ENCODE measurements around the gene MPZL3.
A peak's percentile ranks its signal among the peaks of the same experiment; 100 is the strongest.

MPZL3 gene

DNA sequence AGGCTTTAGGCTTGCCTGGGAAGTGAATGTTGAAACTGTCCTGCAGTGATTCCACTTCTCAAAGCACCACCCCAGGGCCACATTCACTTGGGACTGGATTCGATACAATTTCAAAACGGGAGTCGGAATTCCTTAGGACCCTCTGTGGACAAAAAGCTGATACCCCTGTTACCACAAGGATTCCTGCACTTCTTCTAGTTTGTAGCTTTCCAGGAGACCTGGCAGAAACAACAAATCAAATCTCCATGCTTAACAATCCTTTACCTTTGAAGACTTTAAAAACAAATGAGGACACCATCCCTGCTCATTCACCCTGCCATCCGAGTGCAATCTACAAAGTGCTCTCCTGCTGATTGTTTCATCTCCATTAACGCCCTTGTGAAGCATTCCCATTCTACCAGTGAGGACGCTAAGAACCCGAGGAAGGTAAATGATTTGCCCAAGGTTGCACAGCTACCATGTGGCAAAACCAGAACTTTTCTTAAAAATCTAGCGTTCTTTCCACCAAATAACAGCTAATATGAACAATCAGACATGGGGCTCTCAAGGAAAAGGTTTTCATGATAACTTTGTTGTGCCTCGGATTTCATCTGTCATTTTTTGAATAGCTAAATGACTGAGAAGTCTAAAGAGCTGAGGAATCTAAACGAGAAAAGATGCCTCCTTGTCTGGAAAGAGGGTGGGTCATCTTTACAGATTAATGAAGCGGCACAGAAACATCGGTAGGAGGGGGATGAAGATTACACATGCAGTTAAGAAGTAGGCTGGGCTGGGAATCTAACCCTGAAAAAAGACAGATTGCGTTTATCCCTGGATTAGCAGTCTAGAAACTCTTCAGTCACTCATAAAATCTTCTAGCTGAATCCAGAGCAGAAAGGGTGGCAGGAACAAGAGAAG is 12.7 kb upstream of the MPZL3 start:
- DNase-seq = peak; percentile 69

DNA sequence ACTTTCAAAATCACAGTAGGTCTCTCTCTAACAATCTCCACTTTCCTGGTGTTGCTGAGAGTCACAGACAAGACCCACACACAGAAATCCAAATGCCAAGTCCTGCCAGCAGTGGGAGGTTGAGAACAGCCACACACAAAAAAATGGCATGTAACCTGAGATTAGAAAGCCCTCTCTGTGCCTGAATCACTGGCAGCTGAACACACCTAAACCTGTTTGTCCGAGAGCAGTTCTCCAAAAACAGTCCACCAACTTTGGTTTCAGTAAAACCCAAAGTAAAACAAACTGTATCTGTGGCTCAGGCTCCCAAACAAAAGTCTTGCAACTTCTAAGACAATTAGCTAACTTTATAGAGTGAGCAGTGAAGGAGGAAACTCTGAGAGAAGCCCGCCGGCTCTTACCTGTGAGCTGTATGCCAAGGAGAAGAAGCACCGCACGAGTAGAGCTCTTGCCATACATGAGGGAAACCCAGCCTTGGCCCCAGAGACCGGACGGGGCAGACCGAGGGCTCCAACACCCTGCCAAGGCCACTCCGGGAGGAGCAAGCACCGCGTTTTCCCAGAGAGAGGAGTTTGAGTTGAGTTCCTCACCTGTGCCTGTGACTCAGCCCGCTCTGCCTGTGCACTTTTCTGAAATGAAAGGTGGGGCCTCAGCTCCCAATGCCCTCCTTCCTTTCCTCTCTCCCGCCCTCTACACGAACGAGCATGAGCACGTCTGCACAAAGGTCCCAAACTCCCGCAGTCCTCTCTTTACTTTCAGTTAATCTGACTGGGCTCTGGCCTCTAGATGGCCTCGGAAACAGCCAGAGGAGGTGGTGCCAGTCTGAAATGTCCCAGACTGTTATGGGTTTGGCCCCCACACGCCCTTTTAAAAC is 11.8 kb upstream of the MPZL3 start, which contains the start of gene MPZL2:
MPZL2 (minus strand) TSS at position 603 of the 874 bp plus-strand sequence; CDS start at position 459, 144 bp downstream.
- DNase-seq = no peak

DNA sequence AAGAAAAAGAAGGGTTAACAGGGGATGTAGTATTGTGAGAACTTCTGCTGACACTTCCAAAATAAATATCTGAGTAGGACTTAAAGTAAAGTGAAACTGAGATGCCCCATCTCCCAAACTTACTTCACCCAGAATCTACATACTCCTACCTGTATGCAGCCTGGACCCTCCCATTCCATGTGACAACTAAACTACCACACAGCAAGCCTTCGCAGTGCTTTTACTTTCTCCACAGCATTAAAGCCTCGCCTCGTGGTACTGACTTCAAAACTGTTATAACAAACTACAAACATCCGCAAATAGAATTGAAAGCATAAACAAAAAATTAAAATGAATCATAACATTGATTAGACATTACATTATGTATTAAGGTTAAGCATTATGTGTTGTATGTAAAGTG is 10.9 kb upstream of the MPZL3 start:
- no peak for DNase-seq

DNA sequence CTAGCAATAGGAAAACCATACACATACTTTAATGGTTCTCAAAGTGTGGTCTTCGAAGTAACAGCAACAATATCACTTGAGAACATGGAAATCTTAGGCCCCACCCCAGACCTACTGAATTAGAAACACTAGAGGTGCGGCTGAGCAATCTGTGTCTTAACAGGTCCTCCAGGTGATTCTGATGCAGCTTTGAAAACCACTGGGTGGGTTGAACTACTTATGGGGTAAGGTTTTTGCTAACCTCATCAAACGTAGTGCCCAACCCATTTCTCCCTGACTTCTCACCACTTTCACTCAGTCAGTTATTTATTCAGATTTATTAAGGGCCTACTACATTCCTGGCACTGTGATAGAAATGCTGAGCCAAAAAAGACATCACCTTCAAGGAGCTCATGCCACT is 8.2 kb upstream of the MPZL3 start:
- no peak for DNase-seq

DNA sequence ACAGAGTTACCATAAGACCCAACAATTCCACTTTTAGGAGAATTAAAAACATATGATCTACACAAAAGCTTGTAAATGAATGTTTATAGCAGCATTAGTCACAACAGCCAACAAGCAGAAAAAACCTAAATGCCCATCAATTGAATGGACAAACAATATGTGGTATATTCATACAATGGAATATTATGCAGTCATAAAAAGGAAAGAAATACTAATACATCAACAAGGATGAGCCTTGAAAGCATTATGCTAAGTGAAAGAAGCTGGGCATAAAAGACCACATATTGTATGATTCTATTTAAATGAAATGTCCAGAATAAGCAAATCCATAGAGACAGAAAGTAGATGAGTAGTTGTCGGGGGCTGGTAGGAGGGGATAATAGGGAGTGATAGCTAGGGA is 7.0 kb upstream of the MPZL3 start:
- no peak for DNase-seq

DNA sequence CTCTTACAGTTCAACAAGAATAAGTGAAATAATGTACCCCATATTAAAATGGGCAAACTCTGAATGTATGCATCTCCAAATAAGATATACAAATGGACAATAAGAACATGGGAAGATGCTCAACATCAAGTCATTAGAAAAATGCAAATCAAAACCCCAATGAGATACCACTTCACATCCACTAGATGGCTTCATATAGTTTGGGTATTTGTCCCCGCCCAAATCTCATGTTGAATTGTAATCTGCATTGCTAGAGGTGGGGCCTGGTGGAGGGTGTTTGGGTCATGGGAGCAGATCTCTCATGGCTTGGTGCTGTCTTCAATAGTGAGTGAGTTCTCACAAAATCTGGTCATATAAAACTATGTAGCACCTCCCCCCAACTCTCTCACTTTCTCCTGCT is 6.2 kb upstream of the MPZL3 start:
- peak; percentile 28 for DNase-seq

DNA sequence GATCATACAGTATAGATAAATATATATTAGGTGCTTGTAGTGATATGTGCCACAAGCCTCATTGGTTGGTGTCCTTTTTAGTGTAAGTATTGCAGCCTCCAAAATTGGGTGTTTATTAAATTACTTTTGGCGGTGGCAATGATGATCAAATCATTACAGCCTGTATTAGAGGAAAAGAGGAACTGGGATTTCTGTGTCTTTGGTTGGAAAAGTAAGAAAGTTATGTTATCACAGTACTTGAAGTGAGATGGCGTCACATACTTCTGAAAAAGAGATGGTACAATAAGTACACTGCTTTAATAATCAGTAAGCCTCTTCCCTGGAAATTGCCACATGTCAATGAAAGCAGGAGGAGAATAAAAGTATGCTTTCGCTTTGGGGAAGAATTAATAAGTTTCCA is 523 bp upstream of the MPZL3 start:
- DNase-seq = no peak

DNA sequence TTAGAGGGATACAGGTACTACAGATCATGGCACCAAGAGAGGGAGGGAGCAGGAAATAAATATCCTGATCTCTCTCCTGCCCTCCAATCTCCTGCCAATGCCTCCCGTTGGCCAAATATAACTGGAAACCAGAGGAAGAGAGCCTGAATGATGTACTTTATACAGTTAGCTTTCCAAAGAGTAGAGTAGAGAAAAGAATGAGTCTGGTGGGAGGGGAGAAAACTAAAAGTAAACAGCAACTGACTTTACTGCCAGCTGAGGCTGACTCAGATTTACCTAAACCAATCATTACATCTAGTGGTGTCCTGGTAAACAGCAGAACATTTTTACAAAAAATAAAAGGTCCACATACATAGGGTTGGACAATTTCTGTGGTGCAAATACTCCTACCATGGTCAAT is 5.1 kb downstream of the MPZL3 start:
- DNase-seq = no peak

DNA sequence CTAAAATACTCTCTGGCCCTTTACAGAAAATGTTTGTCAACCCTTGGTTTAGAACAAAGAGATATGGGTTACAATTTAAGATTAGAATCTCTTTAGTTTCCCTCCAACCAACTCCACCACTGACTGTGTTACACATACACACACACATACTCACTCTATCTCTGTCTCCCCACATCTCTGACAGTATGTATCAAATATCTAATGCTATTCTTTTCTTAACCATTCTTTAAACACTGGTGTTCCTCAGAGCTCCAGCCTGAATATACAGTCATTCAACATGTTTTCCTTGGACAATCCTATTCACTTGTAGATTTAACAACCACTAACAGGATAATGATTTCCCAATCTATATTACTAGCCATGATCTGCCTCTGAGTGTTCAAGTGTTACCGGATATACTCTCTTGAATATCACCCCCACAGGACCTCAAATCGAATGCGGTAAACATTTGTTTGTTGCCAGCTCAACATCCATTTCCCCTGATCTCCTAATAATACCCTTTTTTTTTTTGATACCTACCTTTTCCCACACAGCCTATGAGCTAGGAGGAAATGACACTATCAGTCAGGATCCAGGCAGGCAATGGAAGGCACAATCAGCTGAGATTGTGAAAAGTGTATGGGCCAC is 6.1 kb downstream of the MPZL3 start:
- no peak for DNase-seq

DNA sequence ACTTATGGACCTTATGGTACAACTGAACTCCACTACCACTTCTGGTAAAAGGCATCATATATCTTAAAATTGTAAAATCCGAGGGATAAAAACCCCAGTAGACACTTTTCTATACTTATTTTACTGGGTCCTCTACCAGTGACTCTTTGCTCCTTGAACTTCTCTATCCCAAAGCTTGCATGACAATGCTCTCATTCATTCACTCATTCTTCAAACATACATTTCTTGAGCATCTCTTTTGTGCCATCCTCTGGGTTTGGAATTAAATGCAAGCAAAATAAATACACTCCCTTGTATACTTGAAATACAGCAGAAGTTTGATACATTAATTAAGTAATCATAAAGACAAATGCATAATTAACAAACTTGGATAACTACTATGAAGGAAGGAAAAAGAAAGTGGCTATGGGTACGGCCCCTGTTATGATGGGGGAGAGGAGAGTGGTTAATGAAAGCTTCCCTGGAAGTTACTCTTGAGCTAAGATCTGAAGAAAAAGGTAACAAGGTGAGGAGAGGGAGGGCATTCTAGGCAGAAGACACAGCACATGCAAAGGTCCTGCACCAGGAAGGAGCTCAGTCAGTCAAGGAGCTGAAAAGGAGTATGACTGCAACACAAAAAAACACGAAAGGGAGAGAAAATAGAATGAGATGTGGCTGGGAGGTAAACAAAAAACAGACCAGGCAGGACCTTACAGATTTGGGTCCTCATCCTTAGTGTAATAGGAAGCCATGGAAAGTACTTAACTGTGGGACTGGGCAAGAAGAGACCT is 8.0 kb downstream of the MPZL3 start:
- no peak for DNase-seq

DNA sequence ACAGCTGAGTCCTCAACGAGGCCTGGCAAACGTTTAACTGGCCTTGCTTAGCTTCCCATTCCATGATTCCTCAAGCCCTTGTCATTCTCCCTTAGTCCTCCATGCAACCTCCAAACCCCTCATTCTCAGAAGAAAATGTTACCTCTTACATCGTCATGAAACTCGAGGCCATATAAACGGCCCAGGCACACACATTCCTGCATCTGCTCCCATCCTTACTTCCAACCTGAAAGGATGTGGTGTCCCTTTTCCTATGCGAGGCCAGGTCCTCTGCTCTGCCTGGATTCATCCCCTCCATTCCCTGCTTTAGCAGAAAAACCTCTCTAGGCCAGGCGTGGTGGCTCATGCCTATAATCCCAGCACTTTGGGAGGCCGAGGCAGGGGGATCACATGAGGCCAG is 9.0 kb downstream of the MPZL3 start:
- DNase-seq = no peak

DNA sequence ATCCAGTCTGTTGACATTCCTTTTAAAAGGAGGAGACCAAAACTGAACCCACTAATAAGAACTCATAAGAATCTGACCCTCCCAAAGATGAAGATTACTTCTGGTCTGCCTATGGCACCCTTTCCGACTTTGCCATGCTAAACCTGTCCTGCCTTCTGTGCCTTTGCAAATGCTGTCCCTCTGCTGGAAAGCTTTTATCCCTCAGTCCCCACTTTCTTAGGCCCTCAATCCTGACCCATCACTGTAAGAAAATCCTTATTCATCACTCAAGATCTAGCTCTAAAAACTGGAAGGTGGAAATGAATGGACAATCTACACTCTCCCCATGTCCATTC is 10.4 kb downstream of the MPZL3 start:
- no peak for DNase-seq

DNA sequence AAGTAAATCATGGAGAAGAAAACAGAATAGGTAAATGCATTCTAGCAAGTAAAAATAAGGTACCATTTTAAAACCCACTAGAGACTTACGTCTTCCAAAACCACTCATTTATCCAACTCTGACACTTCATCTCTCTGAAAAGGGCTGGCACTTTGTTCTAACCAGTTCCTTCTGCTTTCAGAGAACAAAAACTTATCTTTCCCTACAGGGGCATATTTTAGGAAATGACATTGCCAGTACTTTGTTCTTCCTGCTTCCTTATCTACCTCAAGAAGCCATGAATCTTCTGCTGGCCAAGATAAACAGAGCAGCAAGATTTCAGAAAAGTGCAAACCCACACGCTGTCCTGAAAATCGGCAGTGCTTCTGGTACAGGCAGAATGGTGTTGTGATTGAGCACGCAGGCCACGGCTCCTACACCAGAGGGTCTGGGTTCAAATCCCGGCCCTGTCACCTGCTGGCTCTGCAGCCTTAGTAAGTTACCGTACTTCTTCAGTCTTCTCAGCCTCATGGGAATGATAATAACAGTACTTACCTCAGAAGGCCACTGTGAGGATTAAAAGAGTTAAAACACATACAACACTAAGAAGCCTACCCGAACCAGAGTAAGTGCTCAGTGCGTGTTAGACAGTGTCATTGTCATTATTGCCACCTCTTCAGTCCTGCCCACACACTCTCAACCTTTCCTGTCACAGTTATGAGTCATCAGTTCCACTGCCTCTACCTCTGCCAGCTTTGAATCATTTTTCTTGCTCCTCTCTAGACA is 11.0 kb downstream of the MPZL3 start:
- no peak for DNase-seq

DNA sequence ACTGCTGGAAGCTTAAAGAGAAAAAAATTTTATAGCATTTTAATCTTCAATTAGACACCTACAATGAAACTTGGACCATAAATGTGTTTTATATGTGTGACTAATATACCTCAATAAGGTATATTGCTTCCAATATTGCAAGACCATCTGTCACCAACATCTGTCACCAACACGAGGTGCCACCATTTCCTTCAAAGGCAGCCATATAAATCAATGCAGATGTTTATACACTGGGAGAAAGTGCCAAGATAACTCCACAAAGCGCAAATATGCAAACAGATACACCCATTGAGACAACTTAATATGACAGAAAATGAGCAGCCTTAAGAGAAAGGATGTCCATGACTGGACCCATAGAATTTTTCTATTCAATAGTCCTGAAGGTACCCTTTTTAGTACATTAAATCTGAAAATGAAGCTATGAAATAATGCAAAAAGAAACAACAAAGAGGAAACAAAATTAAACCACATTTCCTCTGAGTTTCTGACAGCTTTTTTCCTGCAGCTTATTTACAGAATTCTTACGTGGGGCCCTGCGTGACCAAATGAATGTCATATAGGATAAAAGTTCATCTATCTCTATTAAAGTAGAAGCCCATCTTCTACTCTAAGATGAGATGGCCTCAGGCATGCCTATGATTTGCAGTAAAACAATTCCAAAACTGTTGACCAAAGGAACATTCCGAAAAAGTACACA is 12.5 kb downstream of the MPZL3 start:
- DNase-seq = no peak

DNA sequence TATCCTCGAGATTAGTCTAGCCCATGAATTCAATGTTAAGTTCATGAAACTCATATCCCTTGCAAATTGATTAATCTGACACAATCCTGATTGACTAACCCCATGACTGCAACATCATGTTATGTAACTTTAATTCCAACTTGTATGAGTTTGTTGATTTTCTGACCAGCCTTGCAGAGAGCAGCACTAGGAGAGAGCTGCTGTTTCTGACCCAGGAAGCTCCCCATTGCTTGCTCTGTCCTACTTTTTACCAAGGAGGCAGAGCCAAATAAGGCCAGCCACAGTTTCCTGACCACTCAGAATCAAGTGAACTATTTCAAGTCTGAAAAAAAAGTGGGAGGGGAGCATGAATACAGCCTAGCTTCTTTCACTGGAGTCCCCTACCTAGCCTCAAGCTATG is 13.2 kb downstream of the MPZL3 start:
- DNase-seq = no peak

DNA sequence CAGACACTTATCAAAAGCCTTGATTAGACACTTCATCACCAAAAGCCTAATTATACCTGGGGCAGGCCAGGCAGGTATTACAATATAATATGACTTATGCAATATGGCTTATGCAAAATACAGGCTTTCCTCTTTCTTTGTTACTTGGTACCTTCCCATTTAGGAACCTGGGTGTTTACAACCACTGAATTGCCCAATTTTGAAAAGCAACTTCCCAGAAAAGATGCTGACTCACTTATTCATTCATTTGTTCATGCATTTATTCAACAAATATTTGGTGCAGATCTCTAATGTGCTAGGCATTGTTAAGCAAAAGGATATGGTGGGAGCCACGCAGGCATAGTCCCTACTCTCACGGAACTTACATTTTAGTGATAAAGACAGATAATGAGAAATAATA is 13.7 kb downstream of the MPZL3 start:
- no peak for DNase-seq

DNA sequence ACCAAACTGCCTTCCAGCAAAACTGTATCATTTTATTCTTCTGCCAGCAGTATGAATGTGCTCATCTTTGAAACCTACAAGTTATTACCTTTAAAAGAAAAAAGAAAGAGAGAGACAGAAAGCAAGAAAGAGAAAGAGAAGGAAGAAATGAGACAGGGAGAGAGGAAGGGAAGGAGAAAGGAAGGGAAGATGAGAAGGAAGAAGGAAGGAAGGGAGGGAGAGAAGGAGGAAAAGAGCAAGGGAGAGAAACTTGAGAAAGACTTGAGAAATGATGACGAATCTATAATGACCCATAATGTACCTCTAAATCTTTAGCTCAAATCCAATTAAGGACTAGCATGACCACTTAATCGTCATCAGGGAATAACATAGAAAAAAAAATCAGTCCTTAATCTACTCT is 16.0 kb downstream of the MPZL3 start:
- peak; percentile 75 for DNase-seq

DNA sequence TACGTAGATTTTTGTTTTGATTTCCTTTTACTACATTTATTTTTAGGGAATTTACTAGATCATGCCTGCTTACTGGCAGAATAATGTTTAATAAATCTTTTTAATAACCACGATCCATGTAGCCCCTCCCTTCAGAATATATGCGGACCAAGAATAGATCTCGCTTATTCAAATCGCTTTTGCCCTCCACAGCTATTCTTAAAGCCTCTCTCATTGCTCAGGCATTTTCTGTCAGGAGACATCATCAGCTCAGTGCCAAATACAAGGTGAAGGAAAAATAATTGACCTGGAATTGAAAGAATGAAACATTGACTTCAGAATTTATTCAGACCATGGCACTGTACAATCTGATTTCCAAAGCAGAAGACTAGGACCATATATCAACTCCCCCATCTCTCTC is 17.3 kb downstream of the MPZL3 start:
- DNase-seq = no peak

DNA sequence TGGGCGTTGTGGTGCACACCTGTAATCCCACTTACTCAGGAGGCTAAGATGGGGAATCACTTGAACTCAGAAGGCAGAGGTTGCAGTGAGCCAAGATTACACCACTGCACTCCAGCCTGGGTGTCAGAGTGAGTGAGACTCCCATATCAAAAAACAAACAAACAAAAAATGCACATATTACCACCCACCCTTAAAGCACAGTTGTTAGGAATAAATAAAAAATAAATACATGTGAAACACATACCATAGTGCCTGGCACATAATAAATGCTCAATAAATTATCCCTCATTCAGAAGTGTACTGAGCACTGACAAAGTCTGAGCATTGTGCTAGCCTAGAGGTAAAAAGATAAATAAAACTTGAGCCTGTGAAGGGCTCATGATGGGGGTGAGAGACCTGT is 18.3 kb downstream of the MPZL3 start:
- DNase-seq = no peak

DNA sequence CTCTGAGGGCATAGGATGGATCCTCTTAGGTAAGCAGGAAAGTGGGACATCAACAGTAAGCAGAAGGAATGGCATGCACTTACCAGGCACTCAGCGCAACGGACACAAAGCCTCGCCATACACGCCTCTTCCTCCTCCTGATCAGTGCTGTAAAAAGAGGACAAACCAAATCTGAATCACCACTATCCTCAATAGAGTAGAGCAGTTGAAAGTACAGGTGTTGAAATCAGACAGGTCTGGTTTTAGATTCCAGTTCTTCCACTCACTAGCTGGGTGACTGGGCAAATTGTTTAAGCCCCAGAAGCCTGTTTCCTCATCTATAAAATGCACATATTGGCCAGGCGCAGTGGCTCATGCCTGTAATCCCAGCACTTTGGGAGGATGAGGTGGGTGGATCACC is 18.8 kb downstream of the MPZL3 start:
- no peak for DNase-seq

DNA sequence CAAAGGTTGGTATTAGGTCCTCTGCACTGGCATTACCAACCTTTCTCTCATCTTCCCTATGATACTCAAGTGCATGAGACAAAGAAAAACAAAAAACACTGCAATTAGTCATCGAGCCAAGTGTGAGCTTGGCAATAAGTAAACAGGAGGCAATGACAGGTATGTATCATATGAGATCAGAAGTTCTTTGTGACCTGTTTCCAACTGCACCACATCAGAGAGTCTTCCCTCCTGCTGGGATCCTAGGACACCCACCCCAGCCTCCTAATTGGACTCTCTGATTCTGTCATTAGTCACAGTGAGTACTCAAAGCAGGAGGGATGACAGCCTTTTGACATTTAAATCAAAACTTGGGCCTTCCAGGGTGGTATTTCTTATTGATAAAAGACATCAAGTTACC is 19.5 kb downstream of the MPZL3 start:
- no peak for DNase-seq
